H9 (cell line): ENCODE data around the gene KCNH5. TPM values are rescaled to one million over a fixed set of nuclear protein-coding genes. Genes with fewer than 3 reads are reported as not detected.

Experiments used
- DNase-seq: peaks from one replicate; pipeline ENCODE4 v3.0.0-alpha.2; 2017
- H2AFZ ChIP-seq: one replicate; pipeline ENCODE4 v1.6.1; 2013; ENCODE audit warnings: mild to moderate bottlenecking, low read length, control low read depth, moderate library complexity
- H2AK5ac ChIP-seq: 2 replicates; pipeline ENCODE4 v1.6.1; 2013; ENCODE audit warnings: low read length, control low read depth, mixed read lengths; ENCODE audit not compliant: insufficient read length
- H2BK120ac ChIP-seq: one replicate; pipeline ENCODE4 v1.6.1; 2013; ENCODE audit warnings: low read depth, mild to moderate bottlenecking, low read length, control low read depth, inconsistent platforms; ENCODE audit not compliant: poor library complexity, severe bottlenecking
- H2BK12ac ChIP-seq: 2 replicates; pipeline ENCODE4 v1.6.1; 2013; ENCODE audit warnings: low read length, control low read depth, mixed read lengths, low read depth; ENCODE audit not compliant: insufficient read length
- H2BK15ac ChIP-seq: 2 replicates; pipeline ENCODE4 v1.6.1; 2013; ENCODE audit warnings: low read depth, low read length, control low read depth
- H2BK20ac ChIP-seq: one replicate; pipeline ENCODE4 v1.6.1; 2013; ENCODE audit warnings: low read depth, mild to moderate bottlenecking, low read length, control low read depth, inconsistent platforms; ENCODE audit not compliant: poor library complexity, severe bottlenecking
- H2BK5ac ChIP-seq: 2 replicates; pipeline ENCODE4 v1.6.1; 2013; ENCODE audit warnings: low read length, control low read depth, mixed read lengths; ENCODE audit not compliant: insufficient read length
- H3K14ac ChIP-seq: 2 replicates; pipeline ENCODE4 v1.6.1; 2013; ENCODE audit warnings: low read length, control low read depth; ENCODE audit not compliant: insufficient read depth
- H3K18ac ChIP-seq: 2 replicates; pipeline ENCODE4 v1.6.1; 2013; ENCODE audit warnings: low read depth, mild to moderate bottlenecking, mixed read lengths, low read length, control low read depth; ENCODE audit not compliant: insufficient read length
- H3K23ac ChIP-seq: 2 replicates; pipeline ENCODE4 v1.6.1; 2013; ENCODE audit warnings: low read length, control low read depth, mixed read lengths, low read depth; ENCODE audit not compliant: insufficient read length
- H3K23me2 ChIP-seq: 2 replicates; pipeline ENCODE4 v1.6.1; 2013; ENCODE audit warnings: low read depth, mild to moderate bottlenecking, mixed read lengths, low read length, control low read depth; ENCODE audit not compliant: insufficient read length, poor library complexity, severe bottlenecking
- H3K27ac ChIP-seq: 2 replicates; pipeline ENCODE4 v1.5.1; 2013; ENCODE audit warnings: low read length, control low read depth, mixed read lengths, low read depth; ENCODE audit not compliant: insufficient read length
- H3K27me3 ChIP-seq: 2 replicates; pipeline ENCODE4 v1.6.1; 2013; ENCODE audit warnings: low read length, control low read depth, inconsistent platforms; ENCODE audit not compliant: insufficient read depth
- H3K4ac ChIP-seq: 2 replicates; pipeline ENCODE4 v1.6.1; 2013; ENCODE audit warnings: low read depth, mild to moderate bottlenecking, control low read depth, inconsistent platforms, low read length, moderate library complexity
- H3K4me1 ChIP-seq: 2 replicates; pipeline ENCODE4 v1.6.1; 2013; ENCODE audit warnings: low read length, control low read depth, inconsistent platforms; ENCODE audit not compliant: insufficient read depth
- H3K4me2 ChIP-seq: 2 replicates; pipeline ENCODE4 v1.6.1; 2013; ENCODE audit warnings: low read length, control low read depth, mixed read lengths; ENCODE audit not compliant: insufficient read length, insufficient read depth
- H3K56ac ChIP-seq: 2 replicates; pipeline ENCODE4 v1.6.1; 2013; ENCODE audit warnings: low read depth, mild to moderate bottlenecking, mixed read lengths, low read length, control low read depth; ENCODE audit not compliant: insufficient read length
- H3K79me1 ChIP-seq: 2 replicates; pipeline ENCODE4 v1.6.1; 2013; ENCODE audit warnings: low read depth, mild to moderate bottlenecking, moderate library complexity, low read length, control low read depth, inconsistent platforms; ENCODE audit not compliant: insufficient read depth, poor library complexity, severe bottlenecking
- H3K79me2 ChIP-seq: 2 replicates; pipeline ENCODE4 v1.6.1; 2013; ENCODE audit warnings: low read length, control low read depth, inconsistent platforms; ENCODE audit not compliant: insufficient read depth
- H3K9ac ChIP-seq: 2 replicates; pipeline ENCODE4 v1.6.1; 2013; ENCODE audit warnings: low read length, control low read depth, mixed read lengths; ENCODE audit not compliant: insufficient read length; ENCODE audit errors: extremely low read depth
- H3K9me3 ChIP-seq: one replicate; pipeline ENCODE4 v1.6.1; 2013; ENCODE audit warnings: low read depth, low read length, inconsistent platforms; ENCODE audit not compliant: control insufficient read depth
- H3T11ph ChIP-seq: one replicate; pipeline ENCODE4 v1.6.1; 2013; ENCODE audit warnings: mild to moderate bottlenecking, low read length, control low read depth, inconsistent platforms
- H4K20me1 ChIP-seq: one replicate; pipeline ENCODE4 v1.6.1; 2013; ENCODE audit not compliant: control insufficient read depth, insufficient read length, insufficient read depth
- H4K5ac ChIP-seq: 2 replicates; pipeline ENCODE4 v1.6.1; 2013; ENCODE audit warnings: low read depth, mild to moderate bottlenecking, mixed read lengths, low read length, control low read depth; ENCODE audit not compliant: insufficient read length
- H4K8ac ChIP-seq: replicated peaks from 2 replicates; pipeline ENCODE4 v1.6.1; 2013; ENCODE audit warnings: low read length, control low read depth, mixed read lengths, low read depth; ENCODE audit not compliant: insufficient read length
- H4K91ac ChIP-seq: 2 replicates; pipeline ENCODE4 v1.6.1; 2013; ENCODE audit warnings: low read depth, mild to moderate bottlenecking, moderate library complexity, mixed read lengths, low read length, control low read depth; ENCODE audit not compliant: insufficient read length
- H3K27ac Mint-ChIP-seq, 3 experiments: 2 replicates in 2 of 3; 3 replicates in 1 of 3; pipeline ENCODE4 v1.8.0; 2020 to 2021; ENCODE audit warnings: mixed read lengths in 3 of 3, mild to moderate bottlenecking in 1 of 3, moderate library complexity in 1 of 3
- H3K27me3 Mint-ChIP-seq: 2 replicates; pipeline ENCODE4 v1.8.0; 2021; ENCODE audit warnings: low read depth, mild to moderate bottlenecking, moderate library complexity, mixed read lengths
- H3K36me3 Mint-ChIP-seq, 3 experiments: 2 replicates in 2 of 3; 3 replicates in 1 of 3; pipeline ENCODE4 v1.8.0; 2020 to 2021; ENCODE audit warnings: low read depth in 3 of 3, mixed read lengths in 3 of 3; ENCODE audit not compliant: insufficient read depth in 1 of 3
- H3K4me1 Mint-ChIP-seq, 2 experiments: 2 replicates each; pipeline ENCODE4 v1.8.0; 2020; ENCODE audit warnings: mixed read lengths in 2 of 2
- H3K4me3 Mint-ChIP-seq, 2 experiments: 2 replicates in 1 of 2; 3 replicates in 1 of 2; pipeline ENCODE4 v1.8.0; 2020 to 2021; ENCODE audit warnings: mild to moderate bottlenecking in 2 of 2, mixed read lengths in 2 of 2, moderate library complexity in 1 of 2
- H3K9me3 Mint-ChIP-seq, 2 experiments: 2 replicates in 1 of 2; 3 replicates in 1 of 2; pipeline ENCODE4 v1.8.0; 2020; ENCODE audit warnings: mild to moderate bottlenecking in 2 of 2, mixed read lengths in 2 of 2, moderate library complexity in 1 of 2
- WGBS: extraction: QIAGEN DNeasy Blood & Tissue Kit; methylation state at CpG from one replicate; pipeline ENCODE4 v1.1.7; 2013; ENCODE audit warnings: missing lambda C conversion rate, low lambda C conversion rate, mixed read lengths; ENCODE audit not compliant: insufficient read length; ENCODE audit errors: extremely low coverage; 5-methylcytosine and 5-hydroxymethylcytosine counted together
- total RNA-seq: library from RNA; stranded (reverse); gene quantifications from 2 replicates; pipeline ENCODE4 v1.2.1, GENCODE V29; 2021
- TF ChIP-seq, protein P1 (sequence below): fragments of 200-600 bp; sonication (generic); conservative IDR thresholded peaks from 3 replicates; pipeline ENCODE4 v1.8.0; 2021; ENCODE audit warnings: antibody characterized with exemption, mild to moderate bottlenecking

The KCNH5 gene
- total RNA-seq, 1 experiment from 2014 or later: 0.42 TPM

DNA sequence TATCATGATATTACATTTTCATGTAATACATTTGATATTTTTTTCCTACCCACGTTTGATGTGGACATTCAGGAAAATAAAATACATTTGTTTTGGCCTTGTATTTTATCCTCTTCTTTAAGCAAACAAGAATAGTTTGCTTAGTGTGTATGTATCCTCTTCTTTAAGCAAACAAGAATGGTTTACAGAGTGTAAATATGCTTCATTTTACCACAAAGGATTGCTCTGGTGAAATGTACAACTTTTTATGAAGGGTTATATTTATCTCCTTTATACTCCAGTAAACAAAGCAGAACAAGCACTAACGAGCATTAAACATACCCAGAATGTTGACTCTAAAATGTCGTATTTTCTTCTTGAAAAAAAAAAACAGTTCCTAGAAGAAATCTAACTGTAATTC, 244.7 kb downstream of the KCNH5 start:
- H3K27ac ChIP-seq: no peak overlapping the region
- Mint-ChIP-seq H3K27ac (no peak overlapping the region), H3K27me3 (no peaks in the 10 kb centered on the region; the same call in 1 of the 2 replicates), H3K4me3 (no peak overlapping the region), H3K36me3 (no peaks in the 10 kb centered on the region; a peak in 2 of 7 replicates), H3K9me3 (no peaks in the 10 kb centered on the region; a peak in 3 of 5 replicates), H3K4me1 (peaks cover 11 to 14% of the 10 kb centered on the region in 2 experiments; a peak in 3 of 4 replicates)
- no peak overlapping the region for H3K9ac ChIP-seq
- no peak overlapping the region for H3K56ac ChIP-seq
- no CpG with 5 or more reads among the region's 3 CpGs for WGBS
- TF ChIP-seq, protein P1, sequence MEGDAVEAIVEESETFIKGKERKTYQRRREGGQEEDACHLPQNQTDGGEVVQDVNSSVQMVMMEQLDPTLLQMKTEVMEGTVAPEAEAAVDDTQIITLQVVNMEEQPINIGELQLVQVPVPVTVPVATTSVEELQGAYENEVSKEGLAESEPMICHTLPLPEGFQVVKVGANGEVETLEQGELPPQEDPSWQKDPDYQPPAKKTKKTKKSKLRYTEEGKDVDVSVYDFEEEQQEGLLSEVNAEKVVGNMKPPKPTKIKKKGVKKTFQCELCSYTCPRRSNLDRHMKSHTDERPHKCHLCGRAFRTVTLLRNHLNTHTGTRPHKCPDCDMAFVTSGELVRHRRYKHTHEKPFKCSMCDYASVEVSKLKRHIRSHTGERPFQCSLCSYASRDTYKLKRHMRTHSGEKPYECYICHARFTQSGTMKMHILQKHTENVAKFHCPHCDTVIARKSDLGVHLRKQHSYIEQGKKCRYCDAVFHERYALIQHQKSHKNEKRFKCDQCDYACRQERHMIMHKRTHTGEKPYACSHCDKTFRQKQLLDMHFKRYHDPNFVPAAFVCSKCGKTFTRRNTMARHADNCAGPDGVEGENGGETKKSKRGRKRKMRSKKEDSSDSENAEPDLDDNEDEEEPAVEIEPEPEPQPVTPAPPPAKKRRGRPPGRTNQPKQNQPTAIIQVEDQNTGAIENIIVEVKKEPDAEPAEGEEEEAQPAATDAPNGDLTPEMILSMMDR: no peak
- no peaks in the 10 kb centered on the region for H4K20me1 ChIP-seq
- H3K4ac ChIP-seq: no peak overlapping the region
- H3K9me3 ChIP-seq: no peaks in the 10 kb centered on the region
- H2BK5ac ChIP-seq: no peak overlapping the region
- no peaks in the 10 kb centered on the region for H3K23me2 ChIP-seq
- no peak overlapping the region for H2BK12ac ChIP-seq
- H3K79me2 ChIP-seq: no peaks in the 10 kb centered on the region
- no peak overlapping the region for H2AK5ac ChIP-seq
- no peak overlapping the region for H3T11ph ChIP-seq
- no peaks in the 10 kb centered on the region for H3K79me1 ChIP-seq
- no peak overlapping the region for H4K8ac ChIP-seq
- no peak for DNase-seq
- H2BK20ac ChIP-seq: no peak overlapping the region
- H4K5ac ChIP-seq: no peak overlapping the region
- no peak overlapping the region for H3K14ac ChIP-seq
- no peak overlapping the region for H4K91ac ChIP-seq
- no peak overlapping the region for H3K4me2 ChIP-seq
- no peak overlapping the region for H2AFZ ChIP-seq
- H3K4me1 ChIP-seq: no peaks in the 10 kb centered on the region
- H2BK15ac ChIP-seq: no peak overlapping the region
- H3K27me3 ChIP-seq: no peaks in the 10 kb centered on the region
- H3K23ac ChIP-seq: no peak overlapping the region
- H2BK120ac ChIP-seq: no peak overlapping the region
- H3K18ac ChIP-seq: no peak overlapping the region
